Mesothelial cell of epicardium (in vitro differentiated cells): Measurements from ENCODE around the gene CYP4F12. TPM values are rescaled to one million over a fixed set of nuclear protein-coding genes. Genes with fewer than 3 reads are reported as not detected.
"Not testable (repeated sequence)": the region's sequence is repeated elsewhere in the genome, so short reads cannot be mapped to it uniquely, and the experiment has no call there.

ENCODE experiments used
- DNase-seq, 2 experiments: peaks; one replicate each; pipeline ENCODE4 v3.0.0; 2021; ENCODE audit warnings: low spot score in 2 of 2; ENCODE audit not compliant: unreplicated experiment in 2 of 2
- H3K27ac Mint-ChIP-seq: 2 replicates; pipeline ENCODE4 v1.8.0; 2021; ENCODE audit warnings: mixed read lengths
- H3K27me3 Mint-ChIP-seq: 2 replicates; pipeline ENCODE4 v1.8.0; 2021; ENCODE audit warnings: low read depth, mixed read lengths
- H3K36me3 Mint-ChIP-seq: 2 replicates; pipeline ENCODE4 v1.8.0; 2021; ENCODE audit warnings: mixed read lengths
- H3K4me1 Mint-ChIP-seq: 2 replicates; pipeline ENCODE4 v1.8.0; 2021; ENCODE audit warnings: mixed read lengths
- H3K4me3 Mint-ChIP-seq: 2 replicates; pipeline ENCODE4 v1.8.0; 2021; ENCODE audit warnings: mild to moderate bottlenecking, moderate library complexity, mixed read lengths
- H3K9me3 Mint-ChIP-seq: 2 replicates; pipeline ENCODE4 v1.8.0; 2021; ENCODE audit warnings: mixed read lengths
- total RNA-seq: library from RNA; stranded (reverse); gene quantifications from 3 replicates; pipeline ENCODE4 v1.2.1, GENCODE V29; 2021
- TF ChIP-seq, protein P1 (sequence below): fragments of 200-600 bp; sonication (generic); IDR thresholded peaks from one replicate; pipeline ENCODE4 v1.5.0; 2021; ENCODE audit warnings: antibody characterized with exemption; ENCODE audit not compliant: unreplicated experiment

CYP4F12 gene
- total RNA-seq, 1 donor from 2014 or later = not detected

DNA sequence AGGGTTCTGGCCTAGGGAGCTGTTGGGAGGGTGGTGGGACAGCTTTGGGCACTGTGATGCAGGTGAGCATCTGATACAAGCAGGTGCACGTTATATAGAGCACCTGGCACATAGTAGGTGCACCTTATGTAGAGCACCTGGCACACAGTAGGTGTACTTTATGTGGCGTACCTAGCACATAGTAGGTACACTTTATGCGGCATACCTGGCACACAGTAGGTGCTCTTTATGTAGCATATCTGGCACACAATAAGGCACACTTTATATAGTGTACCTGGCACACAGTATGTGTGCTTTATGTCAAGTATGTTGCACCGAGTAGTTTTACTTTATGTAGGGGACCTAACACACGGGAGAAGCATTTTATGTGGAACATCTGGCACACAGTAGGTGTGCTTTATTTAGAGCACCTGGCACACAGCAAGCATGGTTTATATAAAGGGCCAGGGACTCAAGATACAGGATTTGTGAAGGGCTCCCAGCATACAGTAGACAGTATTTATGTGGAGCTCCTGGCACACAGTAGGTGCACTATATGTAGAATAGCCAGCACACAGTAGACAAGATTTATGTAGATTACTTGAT lies 1.6 kb upstream of the CYP4F12 start:
- TF ChIP-seq, protein P1, sequence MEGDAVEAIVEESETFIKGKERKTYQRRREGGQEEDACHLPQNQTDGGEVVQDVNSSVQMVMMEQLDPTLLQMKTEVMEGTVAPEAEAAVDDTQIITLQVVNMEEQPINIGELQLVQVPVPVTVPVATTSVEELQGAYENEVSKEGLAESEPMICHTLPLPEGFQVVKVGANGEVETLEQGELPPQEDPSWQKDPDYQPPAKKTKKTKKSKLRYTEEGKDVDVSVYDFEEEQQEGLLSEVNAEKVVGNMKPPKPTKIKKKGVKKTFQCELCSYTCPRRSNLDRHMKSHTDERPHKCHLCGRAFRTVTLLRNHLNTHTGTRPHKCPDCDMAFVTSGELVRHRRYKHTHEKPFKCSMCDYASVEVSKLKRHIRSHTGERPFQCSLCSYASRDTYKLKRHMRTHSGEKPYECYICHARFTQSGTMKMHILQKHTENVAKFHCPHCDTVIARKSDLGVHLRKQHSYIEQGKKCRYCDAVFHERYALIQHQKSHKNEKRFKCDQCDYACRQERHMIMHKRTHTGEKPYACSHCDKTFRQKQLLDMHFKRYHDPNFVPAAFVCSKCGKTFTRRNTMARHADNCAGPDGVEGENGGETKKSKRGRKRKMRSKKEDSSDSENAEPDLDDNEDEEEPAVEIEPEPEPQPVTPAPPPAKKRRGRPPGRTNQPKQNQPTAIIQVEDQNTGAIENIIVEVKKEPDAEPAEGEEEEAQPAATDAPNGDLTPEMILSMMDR = no peak
- H3K27ac Mint-ChIP-seq = no peak overlapping the region
- no peaks in the 10 kb centered on the region for H3K27me3 Mint-ChIP-seq
- H3K4me3 Mint-ChIP-seq = no peak overlapping the region
- no peaks in the 10 kb centered on the region for H3K36me3 Mint-ChIP-seq
- DNase-seq = no peak
- no peaks in the 10 kb centered on the region for H3K4me1 Mint-ChIP-seq
- H3K9me3 Mint-ChIP-seq = peaks cover 26% of the 10 kb centered on the region

GRCh38 chr19:15671891-15672579 lies 852 bp upstream of the CYP4F12 start:
- Mint-ChIP-seq H3K27me3 (no peaks in the 10 kb centered on the region), H3K27ac (no peak overlapping the region), H3K9me3 (peaks cover 30% of the 10 kb centered on the region), H3K36me3 (no peaks in the 10 kb centered on the region), H3K4me1 (no peaks in the 10 kb centered on the region), H3K4me3 (no peak overlapping the region)
- TF ChIP-seq, protein P1 = no peak
- DNase-seq = no peak

DNA sequence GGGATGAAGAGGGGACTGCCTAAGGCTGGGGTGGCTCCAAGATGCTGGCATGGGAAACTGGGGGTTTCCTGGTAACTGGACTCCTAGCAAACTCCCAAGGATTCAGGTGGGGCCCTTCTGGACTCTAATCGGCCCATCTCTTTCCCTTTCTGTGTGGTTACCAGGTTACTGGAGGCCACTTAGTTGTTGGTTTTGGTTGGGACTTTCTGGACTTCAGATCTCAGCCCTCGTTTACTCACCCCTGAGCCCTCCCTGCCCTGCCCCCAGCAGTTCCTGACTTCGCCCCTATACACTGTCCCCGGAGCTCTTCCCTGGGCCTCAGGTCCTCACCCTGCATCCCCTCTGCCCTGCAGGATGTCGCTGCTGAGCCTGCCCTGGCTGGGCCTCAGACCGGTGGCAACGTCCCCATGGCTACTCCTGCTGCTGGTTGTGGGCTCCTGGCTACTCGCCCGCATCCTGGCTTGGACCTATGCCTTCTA lies 328 bp downstream of the CYP4F12 start:
- H3K9me3 Mint-ChIP-seq = peaks cover 38% of the 10 kb centered on the region
- TF ChIP-seq, protein P1 = no peak
- H3K36me3 Mint-ChIP-seq = no peaks in the 10 kb centered on the region
- DNase-seq = no peak
- H3K4me1 Mint-ChIP-seq = no peaks in the 10 kb centered on the region
- no peak overlapping the region for H3K27ac Mint-ChIP-seq
- H3K4me3 Mint-ChIP-seq = no peak overlapping the region
- H3K27me3 Mint-ChIP-seq = no peaks in the 10 kb centered on the region

GRCh38 chr19:15675560-15675959 lies 2.7 kb downstream of the CYP4F12 start:
- no peaks in the 10 kb centered on the region for H3K36me3 Mint-ChIP-seq
- no peaks in the 10 kb centered on the region for H3K4me1 Mint-ChIP-seq
- no peaks in the 10 kb centered on the region for H3K27me3 Mint-ChIP-seq
- no peak overlapping the region for H3K4me3 Mint-ChIP-seq
- H3K27ac Mint-ChIP-seq = no peak overlapping the region
- H3K9me3 Mint-ChIP-seq = peaks cover 52% of the 10 kb centered on the region
- no peak for DNase-seq
- TF ChIP-seq, protein P1 = no peak

DNA sequence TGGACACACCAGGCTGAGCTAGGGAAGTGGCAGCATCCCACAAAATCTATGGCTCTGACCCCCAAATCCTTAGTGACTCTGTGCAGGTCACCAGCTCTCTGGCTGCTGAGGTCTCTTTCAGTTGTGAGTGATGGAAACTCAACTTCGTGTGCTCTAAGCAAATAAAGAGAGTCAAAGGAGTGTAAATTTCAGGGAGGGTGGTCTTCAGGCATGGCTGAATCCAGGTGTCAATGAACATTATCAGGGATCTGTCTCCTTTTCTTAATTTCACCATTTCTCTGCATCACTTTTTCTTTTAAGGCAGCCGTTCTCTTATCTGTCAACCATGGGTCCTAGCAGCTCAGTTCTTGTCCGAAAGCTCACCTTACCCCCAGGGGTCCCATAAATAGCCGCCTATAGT lies 6.2 kb downstream of the CYP4F12 start:
- TF ChIP-seq, protein P1 = no peak
- DNase-seq = no peak
- Mint-ChIP-seq H3K27me3 (no peaks in the 10 kb centered on the region), H3K4me3 (no peak overlapping the region), H3K27ac (no peak overlapping the region), H3K4me1 (no peaks in the 10 kb centered on the region), H3K9me3 (peaks cover 76% of the 10 kb centered on the region), H3K36me3 (no peaks in the 10 kb centered on the region)

GRCh38 chr19:15679865-15680264 lies 7.0 kb downstream of the CYP4F12 start:
- not testable (repeated sequence) for H3K36me3 Mint-ChIP-seq, H3K4me1 Mint-ChIP-seq, H3K4me3 Mint-ChIP-seq, H3K27ac Mint-ChIP-seq, DNase-seq, H3K27me3 Mint-ChIP-seq
- H3K9me3 Mint-ChIP-seq = peaks cover 75% of the 10 kb centered on the region
